Activated CD4-positive, CD25-positive, alpha-beta regulatory T cell treated with anti-CD3 and anti-CD28 coated beads, Interleukin-2, amount 50 U/mL, for 72 hours (primary cell): ENCODE measurements around the gene SEC23IP.
"Not testable (repeated sequence)": the region's sequence is repeated elsewhere in the genome, so short reads cannot be mapped to it uniquely, and the experiment has no call there.

Experiments
- DNase-seq: peaks from one replicate; pipeline ENCODE4 v3.0.0; 2021

Gene SEC23IP

GRCh38 chr10:119892188-119893065 is at the start of gene SEC23IP:
Gene SEC23IP (plus strand): TSS chr10:119892730. CDS start chr10:119892783, 53 bp downstream.
- DNase-seq: peak; percentile 94

GRCh38 chr10:119845656-119846055 is 46.9 kb upstream of the SEC23IP start:
- no peak for DNase-seq

DNA sequence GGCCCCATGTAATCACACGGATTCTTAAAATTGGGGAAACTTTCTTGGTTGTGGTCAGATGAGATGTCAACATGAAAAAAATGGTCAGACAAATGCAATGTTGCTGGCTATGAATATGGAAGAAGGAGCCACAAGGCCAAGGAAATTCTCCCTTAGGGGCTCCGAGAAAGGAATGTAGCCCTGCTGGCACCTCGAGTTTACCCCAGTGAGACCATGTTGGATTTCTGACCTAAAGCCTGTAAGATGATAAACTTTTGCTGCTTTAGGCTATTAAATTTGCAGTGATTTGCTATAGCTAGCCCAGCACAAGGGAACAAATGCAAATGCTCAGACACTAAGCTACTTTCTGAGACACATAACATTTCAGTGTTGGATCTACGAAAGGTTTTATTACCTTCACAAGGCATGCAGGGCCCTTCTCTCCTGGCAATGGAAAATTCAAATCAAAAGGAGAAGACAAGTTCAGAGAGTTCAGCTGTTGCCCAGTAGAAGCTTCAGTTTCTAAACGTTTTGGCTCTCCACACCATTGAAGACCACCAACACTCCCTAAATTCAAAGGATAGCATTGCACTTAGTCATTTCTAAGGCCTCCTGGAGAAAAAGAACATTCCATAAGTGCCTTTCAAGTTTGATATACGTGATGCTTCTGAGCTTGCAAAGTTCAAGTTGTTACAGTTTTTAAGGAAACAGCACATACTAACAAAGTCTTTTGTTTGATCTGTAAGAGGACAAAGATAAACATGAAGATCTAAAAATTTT is 43.3 kb upstream of the SEC23IP start:
- no peak for DNase-seq

- no peak for DNase-seq
These were observed 42.6 kb upstream of the SEC23IP start for GRCh38 chr10:119849944-119850343.

GRCh38 chr10:119852277-119852676 is 40.3 kb upstream of the SEC23IP start:
- DNase-seq: no peak

DNA sequence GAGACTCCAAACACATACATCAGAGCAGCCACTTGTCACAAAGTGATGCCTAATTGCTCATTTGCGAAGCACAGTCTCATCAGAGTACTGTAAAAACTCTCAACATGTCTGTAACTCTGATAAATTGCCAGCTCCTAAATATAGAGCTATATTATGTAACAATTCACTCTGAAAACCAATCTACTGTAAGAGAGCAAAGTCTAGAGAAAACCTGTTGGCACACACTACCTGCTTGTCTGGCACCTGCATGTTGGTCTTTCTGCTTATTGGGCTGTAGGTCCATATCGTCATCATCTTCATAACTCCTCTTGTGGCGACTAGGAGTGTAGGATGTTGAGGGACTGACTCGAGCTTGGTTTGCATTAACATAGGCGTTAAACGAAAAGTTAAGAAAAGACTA is 39.7 kb upstream of the SEC23IP start:
- DNase-seq: no peak

- no peak for DNase-seq
These were observed 39.0 kb upstream of the SEC23IP start for GRCh38 chr10:119853574-119853973.

DNA sequence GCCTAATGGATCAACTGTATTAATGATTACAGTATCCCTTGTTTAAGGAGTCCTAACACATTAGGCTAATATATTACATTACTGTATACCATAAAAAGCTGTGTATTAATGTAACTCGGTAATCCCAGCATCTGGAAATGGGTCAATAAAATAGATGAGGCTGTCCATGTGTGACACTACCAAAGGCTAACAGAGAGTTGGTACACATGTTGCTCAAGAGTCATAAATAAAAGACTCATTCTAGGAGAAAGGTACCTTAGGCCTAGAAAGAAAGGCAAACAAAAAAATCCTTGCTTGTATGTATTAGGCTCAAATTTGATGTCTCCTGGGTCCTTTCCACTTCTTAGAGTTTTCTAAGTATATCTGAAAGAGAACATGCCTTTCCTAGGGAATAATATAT is 34.5 kb upstream of the SEC23IP start:
- DNase-seq: no peak

DNA sequence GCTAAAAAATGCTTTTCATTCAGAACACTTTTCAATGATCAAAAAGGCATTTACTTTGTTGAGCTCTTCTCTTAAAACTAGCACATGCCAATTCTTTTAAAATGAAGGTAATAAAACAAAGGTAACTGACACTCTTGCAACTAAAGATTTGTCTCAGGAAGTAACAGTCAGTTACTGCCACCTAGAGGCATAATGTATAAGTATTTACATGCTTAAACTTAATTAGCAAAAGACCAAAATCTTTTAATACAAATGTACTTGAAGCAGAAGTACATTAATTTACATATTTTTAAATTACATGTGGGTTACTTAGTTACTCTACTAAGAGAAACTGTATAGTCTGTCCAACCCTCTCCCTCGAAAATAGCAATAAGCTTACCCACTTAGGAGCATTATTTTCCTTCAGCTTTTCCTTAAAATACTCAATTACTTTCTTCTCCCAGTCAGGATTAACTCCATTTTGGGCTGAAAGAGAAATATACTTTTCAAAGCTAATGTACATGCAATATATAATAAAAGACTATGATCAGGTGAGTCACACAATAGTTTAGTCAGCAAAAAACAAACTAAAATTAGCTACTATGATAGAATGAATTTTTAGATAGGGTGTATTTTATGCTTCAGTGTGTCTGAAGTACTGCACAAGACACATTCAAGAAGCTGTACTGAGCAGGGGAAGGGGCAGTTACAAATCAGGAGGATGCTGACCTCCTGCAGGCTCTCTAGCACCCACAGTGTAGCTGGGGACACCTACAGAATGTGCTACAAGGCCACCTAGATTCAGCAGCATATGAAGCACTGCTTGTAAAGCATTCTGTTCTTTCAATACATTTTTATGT is 32.9 kb upstream of the SEC23IP start:
- DNase-seq: no peak

DNA sequence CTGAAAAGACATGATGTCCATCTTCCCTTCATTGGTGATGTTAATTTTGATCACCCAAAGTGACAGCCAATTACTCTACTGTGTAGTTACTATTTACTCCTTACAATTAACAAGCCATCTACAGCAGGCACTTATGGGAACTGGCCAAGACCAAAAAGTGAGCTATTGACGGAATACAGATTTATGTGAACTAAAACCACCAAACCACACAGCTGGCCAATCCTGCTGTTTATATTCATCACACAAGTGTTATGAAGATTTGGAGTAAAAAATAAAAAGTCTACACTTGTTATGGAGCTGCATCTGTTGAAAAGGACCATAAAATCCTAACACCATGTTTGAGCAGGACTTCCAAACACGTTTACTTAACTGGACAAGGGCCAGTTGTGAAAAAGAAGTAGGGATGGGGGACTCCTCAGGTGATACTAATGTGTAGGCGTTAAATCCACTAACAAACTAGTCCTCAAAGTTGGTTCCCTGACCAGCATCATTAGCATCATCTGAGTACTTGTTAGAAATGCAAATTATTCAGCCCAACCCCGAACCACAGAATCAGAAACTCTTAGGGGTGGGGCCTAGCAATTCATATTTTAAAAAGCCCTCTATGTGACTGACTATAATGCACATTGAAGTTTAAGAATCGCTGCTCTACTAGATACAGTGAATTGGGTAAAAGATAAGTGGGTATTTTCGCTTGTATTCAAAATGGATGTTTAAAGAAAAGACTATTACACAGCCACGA is 31.5 kb upstream of the SEC23IP start:
- no peak for DNase-seq

DNA sequence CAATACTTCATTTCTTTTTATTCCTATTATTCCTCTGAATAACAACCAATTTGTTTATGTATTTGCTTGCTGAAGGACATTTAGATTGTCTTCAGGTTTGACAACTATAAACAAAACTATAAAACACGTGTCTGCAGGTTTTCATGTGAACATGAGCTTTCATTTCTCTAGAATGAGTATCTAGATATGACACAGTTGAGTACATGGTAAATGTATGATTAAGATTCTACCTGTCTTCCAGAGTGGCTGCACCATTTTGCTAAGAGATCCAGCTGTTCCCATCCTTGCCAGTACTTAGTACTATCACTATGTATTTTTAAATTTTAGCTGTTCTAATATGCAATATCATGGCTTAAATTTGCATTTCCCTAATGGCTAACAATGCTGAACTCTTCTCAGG is 30.0 kb upstream of the SEC23IP start:
- DNase-seq: no peak

GRCh38 chr10:119863951-119864565 is 28.5 kb upstream of the SEC23IP start:
- no peak for DNase-seq

- DNase-seq: no peak
These were observed 26.8 kb upstream of the SEC23IP start for GRCh38 chr10:119865699-119866240.

- no peak for DNase-seq
These were observed 25.2 kb upstream of the SEC23IP start for GRCh38 chr10:119867317-119867716.

GRCh38 chr10:119869398-119869797 is 23.1 kb upstream of the SEC23IP start:
- not testable (repeated sequence) for DNase-seq

- DNase-seq: peak; percentile 68
These were observed 20.5 kb upstream of the SEC23IP start for GRCh38 chr10:119871881-119872609.

GRCh38 chr10:119872610-119872859 is 20.0 kb upstream of the SEC23IP start, which contains the start of gene MCMBP:
Gene MCMBP (minus strand): TSS chr10:119872843. CDS start chr10:119872584, 259 bp downstream.
- DNase-seq: no peak

DNA sequence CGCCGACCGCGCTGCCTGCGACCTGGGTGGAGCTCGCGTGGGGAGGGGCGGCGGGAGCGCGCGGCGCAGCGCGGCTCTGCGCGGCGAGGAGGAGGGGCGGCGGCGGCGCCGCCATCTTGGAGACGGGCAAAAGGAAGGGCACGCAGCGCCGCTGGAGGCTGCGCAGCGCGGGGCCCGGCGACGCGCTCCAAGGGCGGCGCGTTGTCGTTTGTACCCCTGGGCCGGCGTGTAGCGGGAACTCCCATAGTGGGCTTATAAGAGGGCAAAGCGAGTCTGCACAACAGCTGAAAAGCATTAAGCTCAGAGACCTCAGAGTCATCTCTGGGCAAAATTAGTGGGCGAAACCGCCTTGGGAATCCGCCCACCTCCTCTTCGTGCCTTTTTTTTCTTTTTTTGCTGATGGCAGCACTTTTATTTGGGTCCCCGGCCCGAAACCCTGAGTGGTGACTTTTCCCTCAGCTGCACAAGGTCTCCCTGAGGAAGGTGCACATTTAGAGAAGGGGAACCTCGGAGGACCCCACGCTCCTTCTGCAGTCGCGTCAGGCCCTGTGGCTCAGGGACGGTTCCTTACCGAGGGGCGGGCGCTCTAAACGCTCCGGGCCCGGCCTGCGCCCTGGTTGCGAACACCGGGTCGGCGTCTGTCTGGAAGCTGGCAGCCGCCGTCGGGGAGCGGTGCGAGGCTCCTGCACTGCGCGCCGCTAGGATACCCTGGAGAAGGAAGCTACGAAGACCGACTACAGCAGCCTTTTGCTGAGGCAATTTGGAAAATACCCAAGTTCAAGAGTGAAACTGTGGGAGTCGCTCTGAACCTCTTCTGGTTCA is 19.5 kb upstream of the SEC23IP start:
- peak; percentile 89 for DNase-seq

- DNase-seq: no peak
These were observed 14.0 kb upstream of the SEC23IP start for GRCh38 chr10:119878524-119878923.
